HepG2 (cell line): ENCODE measurements around the gene MBD3L5. TPM values are rescaled to one million over a fixed set of nuclear protein-coding genes. Genes with fewer than 3 reads are reported as not detected.

Experiments
- ATAC-seq: fragments of 200-7000 bp; cut with Tn5 transposase; 3 replicates; pipeline ENCODE4 v1.9.1; 2020; ENCODE audit warnings: mild to moderate bottlenecking, moderate library complexity
- BruUV-seq: library from RNA; stranded (reverse); fragments of 400-500 nt; replicated peaks from 2 replicates; lab custom pipeline; 2021; lab: Mats Ljungman, UMichigan
- CTCF ChIA-PET: fragments of 300-600 bp; formaldehyde crosslinking; extraction: SDS; loops from one replicate; lab custom pipeline; 2021; ENCODE audit warnings: low total read pairs, inconsistent platforms, low intra/inter-chr PET ratio; lab: Yijun Ruan, JAX
- POLR2A ChIA-PET: fragments of 350-600 bp; sonication (Branson Sonifier 250); formaldehyde crosslinking; loops from one replicate; lab custom pipeline; 2020; ENCODE audit warnings: antibody characterized with exemption, inconsistent platforms; lab: Yijun Ruan, JAX
- DNase-seq: peaks from one replicate; pipeline ENCODE4 v3.0.0-alpha.2; 2015; ENCODE audit warnings: low spot score
- FAIRE-seq: peaks from 3 replicates; lab custom pipeline; 2011; peaks lifted over from hg19 to GRCh38; lab: Jason Lieb, UNC
- H2AFZ ChIP-seq: one replicate; pipeline ENCODE4 v1.6.1; 2011; ENCODE audit warnings: low read length, inconsistent platforms
- H3K27ac ChIP-seq: fragments of 300-600 bp; 3 replicates; pipeline ENCODE4 v1.8.0; 2011; ENCODE audit warnings: mixed run types, mild to moderate bottlenecking, mixed read lengths, low read length, inconsistent platforms; ENCODE audit not compliant: insufficient read depth; ENCODE audit errors: extremely low read length
- H3K27me3 ChIP-seq, 2 experiments: fragments of 200-600 bp in 1 of 2; 2 replicates in 1 of 2; 3 replicates in 1 of 2; pipeline versions ENCODE4 v1.6.0 to v1.8.0; 2011; ENCODE audit warnings: low read length in 2 of 2, mild to moderate bottlenecking in 2 of 2, moderate library complexity in 2 of 2, inconsistent platforms in 1 of 2; ENCODE audit not compliant: insufficient read depth in 2 of 2, control insufficient read depth in 1 of 2
- H3K36me3 ChIP-seq, 2 experiments: fragments of 200-600 bp in 1 of 2; replicated peaks in 1 of 2; 2 replicates in 1 of 2; 3 replicates in 1 of 2; pipeline versions ENCODE4 v1.5.1 to v1.8.0; 2011; ENCODE audit warnings: low read length in 2 of 2, inconsistent platforms in 1 of 2; ENCODE audit not compliant: insufficient read depth in 2 of 2, control insufficient read depth in 1 of 2
- H3K4me1 ChIP-seq: 2 replicates; pipeline ENCODE4 v1.5.1; 2012; ENCODE audit warnings: low read length, inconsistent platforms; ENCODE audit not compliant: insufficient read depth
- H3K4me2 ChIP-seq: 2 replicates; pipeline ENCODE4 v1.6.0; 2011; ENCODE audit warnings: low read depth, low read length, inconsistent platforms
- H3K4me3 ChIP-seq, 3 experiments: fragments of 200-600 bp in 1 of 3; sonication (generic), shearing (Covaris generic) in 1 of 3; replicated peaks in 1 of 3; 2 replicates each; pipeline ENCODE4 v1.5.1; 2011 to 2016; ENCODE audit warnings: low read length in 3 of 3, inconsistent platforms in 2 of 3, low read depth in 2 of 3, mild to moderate bottlenecking in 2 of 3, control low read depth in 1 of 3, mixed read lengths in 1 of 3; ENCODE audit not compliant: insufficient read depth in 1 of 3
- H3K79me2 ChIP-seq: one replicate; pipeline ENCODE4 v1.6.1; 2011; ENCODE audit warnings: low read length, inconsistent platforms; ENCODE audit not compliant: insufficient read depth
- H3K9ac ChIP-seq: 2 replicates; pipeline ENCODE4 v1.6.0; 2011; ENCODE audit warnings: mild to moderate bottlenecking, low read depth, low read length, inconsistent platforms; ENCODE audit not compliant: insufficient read depth
- H3K9me3 ChIP-seq: 2 replicates; pipeline ENCODE4 v1.5.1; 2012; ENCODE audit warnings: mild to moderate bottlenecking, low read length
- H4K20me1 ChIP-seq: 2 replicates; pipeline ENCODE4 v1.6.0; 2011; ENCODE audit warnings: inconsistent platforms, mild to moderate bottlenecking, low read length, moderate library complexity; ENCODE audit not compliant: insufficient read depth
- ATM ChIP-seq: fragments of 450-650 bp; IDR thresholded peaks from 2 replicates; pipeline ENCODE4 v1.7.1; 2017; ENCODE audit warnings: mild to moderate bottlenecking, borderline replicate concordance
- CCAR2 ChIP-seq: fragments of 200-400 bp; formaldehyde crosslinking; optimal IDR thresholded peaks from 2 replicates; pipeline ENCODE3; 2018; ENCODE audit warnings: low read depth, mild to moderate bottlenecking, low read length, moderate library complexity
- HOXA5 ChIP-seq: sonication (generic); formaldehyde crosslinking; IDR thresholded peaks from 2 replicates; pipeline ENCODE4 v1.4.0; 2020; ENCODE audit warnings: missing genetic modification reagents
- NFIC ChIP-seq: IDR thresholded peaks from 2 replicates; pipeline ENCODE4 v1.6.1; 2012; ENCODE audit warnings: mild to moderate bottlenecking, low read length, inconsistent platforms
- NFRKB ChIP-seq: fragments of 450-650 bp; IDR thresholded peaks from 2 replicates; pipeline ENCODE4 v1.6.1; 2017
- SAFB2 ChIP-seq: sonication (generic); formaldehyde crosslinking; IDR thresholded peaks from 2 replicates; pipeline ENCODE4 v1.5.1; 2020; ENCODE audit warnings: missing genetic modification reagents, low read depth, mild to moderate bottlenecking, borderline replicate concordance
- SIX1 ChIP-seq: sonication (generic); formaldehyde crosslinking; IDR thresholded peaks from 2 replicates; pipeline ENCODE4 v1.4.0; 2020; ENCODE audit warnings: missing genetic modification reagents, borderline replicate concordance
- TBX3 ChIP-seq: fragments of 450-650 bp; IDR thresholded peaks from 2 replicates; pipeline ENCODE4 v1.6.1; 2017; ENCODE audit warnings: antibody characterized with exemption, mild to moderate bottlenecking, inconsistent platforms, borderline replicate concordance
- YEATS4 ChIP-seq: sonication (generic); formaldehyde crosslinking; IDR thresholded peaks from 2 replicates; pipeline ENCODE4 v1.4.0; 2020; ENCODE audit warnings: missing genetic modification reagents, borderline replicate concordance
- ZBTB8A ChIP-seq: sonication (generic); formaldehyde crosslinking; IDR thresholded peaks from 2 replicates; pipeline ENCODE4 v1.4.0; 2020; ENCODE audit warnings: mild to moderate bottlenecking, low read depth, missing genetic modification reagents, borderline replicate concordance
- ZMAT3 ChIP-seq: sonication (generic); formaldehyde crosslinking; conservative IDR thresholded peaks from 2 replicates; pipeline ENCODE4 v1.7.0; 2021; ENCODE audit warnings: missing genetic modification reagents
- ZNF101 ChIP-seq: sonication (generic); formaldehyde crosslinking; IDR thresholded peaks from 2 replicates; pipeline ENCODE4 v1.4.0; 2020; ENCODE audit warnings: mild to moderate bottlenecking, low read depth, missing genetic modification reagents, borderline replicate concordance
- ZNF589 ChIP-seq: sonication (generic); formaldehyde crosslinking; conservative IDR thresholded peaks from 2 replicates; pipeline ENCODE4 v1.8.0; 2022; ENCODE audit warnings: mild to moderate bottlenecking, moderate library complexity, missing genetic modification reagents
- ZNF749 ChIP-seq: sonication (generic); formaldehyde crosslinking; IDR thresholded peaks from 2 replicates; pipeline ENCODE4 v1.8.0; 2022; ENCODE audit warnings: mild to moderate bottlenecking, missing genetic modification reagents, moderate library complexity, borderline replicate concordance
- WGBS: methylation state at CpG from one replicate; pipeline ENCODE4 v1.1.6; 2017; ENCODE audit warnings: low lambda C conversion rate; 5-methylcytosine and 5-hydroxymethylcytosine counted together
- in situ Hi-C: cut with HindIII; loops from 2 replicates; pipeline ENCODE4 v1.10.0; 2017; ENCODE audit warnings: low pct_unique_long_range_greater_than_20kb; ENCODE audit not compliant: extremely low pct_ligation_motif_present
- intact Hi-C: fragments of 100-400 bp; cut with micrococcal nuclease; formaldehyde crosslinking; loops from one replicate; pipeline ENCODE4 v1.10.0; 2022; ENCODE audit not compliant: unreplicated experiment
- polyA plus RNA-seq, 8 experiments: library from polyadenylated mRNA; depleted of rRNA in 3 of 8; stranded (reverse) in 7 of 8; unstranded in 1 of 8; fragments of >200 nt; fragmentation: Illumina TruSeq in 4 of 8; extraction: Trizol in 4 of 8; gene quantifications; 2 replicates each; pipeline versions ENCODE4 v1.2.1 to v1.2.3, GENCODE V29; 2011 to 2016; ENCODE audit warnings: low read depth in 4 of 8, missing spikeins in 1 of 8, mixed read lengths in 1 of 8; ENCODE audit not compliant: insufficient read depth in 1 of 8
- total RNA-seq, 5 experiments: library from RNA; depleted of rRNA; stranded (reverse); fragments of >200 nt; fragmentation: Illumina TruSeq; extraction: Trizol; gene quantifications; 2 replicates each; pipeline ENCODE4 v1.2.3, GENCODE V29; 2016; ENCODE audit warnings: low read depth in 1 of 5
- TF ChIP-seq, protein P1 (sequence below): IDR thresholded peaks from 2 replicates; pipeline ENCODE4 v1.6.1; 2016; ENCODE audit warnings: control low read depth
- TF ChIP-seq, protein P2 (sequence below): sonication (generic); formaldehyde crosslinking; IDR thresholded peaks from 2 replicates; pipeline ENCODE4 v1.9.0; 2021; ENCODE audit warnings: missing genetic modification reagents, mild to moderate bottlenecking, borderline replicate concordance
- TF ChIP-seq, protein P3 (sequence below): sonication (generic); formaldehyde crosslinking; conservative IDR thresholded peaks from 2 replicates; pipeline ENCODE4 v1.4.0; 2020; ENCODE audit warnings: missing genetic modification reagents
- TF ChIP-seq, protein P4 (sequence below): sonication (generic); formaldehyde crosslinking; IDR thresholded peaks from 2 replicates; pipeline ENCODE4 v1.5.0; 2020; ENCODE audit warnings: missing genetic modification reagents, mild to moderate bottlenecking, borderline replicate concordance
- TF ChIP-seq, protein P5 (sequence below): sonication (generic); formaldehyde crosslinking; IDR thresholded peaks from 2 replicates; pipeline ENCODE4 v1.5.1; 2020; ENCODE audit warnings: missing genetic modification reagents, mild to moderate bottlenecking, borderline replicate concordance

MBD3L5 gene
- total and polyA plus RNA-seq, 2 of the 13 experiments (the other 11 are each of a cell fraction or from before 2014, with no cell fraction given) = not detected

DNA sequence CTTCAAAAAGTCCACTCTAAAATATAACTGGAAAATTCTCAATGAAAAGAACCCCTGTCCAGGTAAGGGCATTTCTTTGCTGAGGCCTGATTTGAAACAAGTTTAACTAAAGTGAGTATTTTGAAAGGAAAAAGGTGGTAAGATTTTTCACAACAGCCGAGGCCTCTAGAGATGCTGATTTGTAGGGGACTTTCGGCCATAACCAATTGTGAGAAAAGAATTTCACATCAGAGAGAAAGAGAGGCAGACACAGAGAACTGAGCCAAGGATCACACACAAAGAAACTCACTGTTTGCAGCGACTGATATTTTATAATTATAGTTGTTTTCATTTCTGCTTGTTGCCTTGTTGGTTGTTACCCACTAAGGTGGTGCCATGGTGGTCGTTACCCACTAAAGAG is 33.6 kb upstream of the MBD3L5 start:
- no peak overlapping the region for H3K4me3 ChIP-seq
- ChIA-PET CTCF (no interaction called here), POLR2A (no interaction called here)
- 2% methylated on average over 4 of the region's 4 CpGs for WGBS
- intact Hi-C loops = no loop called here
- H3K27me3 ChIP-seq = no peaks in the 10 kb centered on the region; a peak in 1 of 5 replicates
- ATAC-seq (no peak), DNase-seq (no peak), FAIRE-seq (no peak)
- H3K9ac ChIP-seq = no peak overlapping the region
- no peaks in the 10 kb centered on the region for H3K36me3 ChIP-seq
- in situ Hi-C loops = no loop called here
- H2AFZ ChIP-seq = no peak overlapping the region
- H3K27ac ChIP-seq = no peak overlapping the region
- H3K79me2 ChIP-seq = no peaks in the 10 kb centered on the region
- H3K4me2 ChIP-seq = no peak overlapping the region
- no peaks in the 10 kb centered on the region for H4K20me1 ChIP-seq
- no peaks in the 10 kb centered on the region for H3K4me1 ChIP-seq
- no TSS peak for BruUV-seq
- peaks cover 8% of the 10 kb centered on the region for H3K9me3 ChIP-seq
- TF ChIP-seq, protein P1, sequence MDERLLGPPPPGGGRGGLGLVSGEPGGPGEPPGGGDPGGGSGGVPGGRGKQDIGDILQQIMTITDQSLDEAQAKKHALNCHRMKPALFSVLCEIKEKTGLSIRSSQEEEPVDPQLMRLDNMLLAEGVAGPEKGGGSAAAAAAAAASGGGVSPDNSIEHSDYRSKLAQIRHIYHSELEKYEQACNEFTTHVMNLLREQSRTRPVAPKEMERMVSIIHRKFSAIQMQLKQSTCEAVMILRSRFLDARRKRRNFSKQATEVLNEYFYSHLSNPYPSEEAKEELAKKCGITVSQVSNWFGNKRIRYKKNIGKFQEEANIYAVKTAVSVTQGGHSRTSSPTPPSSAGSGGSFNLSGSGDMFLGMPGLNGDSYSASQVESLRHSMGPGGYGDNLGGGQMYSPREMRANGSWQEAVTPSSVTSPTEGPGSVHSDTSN = no peak
- TF ChIP-seq ATM = no peak
- TF ChIP-seq ZNF589 (CRISPR knock-in tag) = no peak
- TF ChIP-seq, protein P2, sequence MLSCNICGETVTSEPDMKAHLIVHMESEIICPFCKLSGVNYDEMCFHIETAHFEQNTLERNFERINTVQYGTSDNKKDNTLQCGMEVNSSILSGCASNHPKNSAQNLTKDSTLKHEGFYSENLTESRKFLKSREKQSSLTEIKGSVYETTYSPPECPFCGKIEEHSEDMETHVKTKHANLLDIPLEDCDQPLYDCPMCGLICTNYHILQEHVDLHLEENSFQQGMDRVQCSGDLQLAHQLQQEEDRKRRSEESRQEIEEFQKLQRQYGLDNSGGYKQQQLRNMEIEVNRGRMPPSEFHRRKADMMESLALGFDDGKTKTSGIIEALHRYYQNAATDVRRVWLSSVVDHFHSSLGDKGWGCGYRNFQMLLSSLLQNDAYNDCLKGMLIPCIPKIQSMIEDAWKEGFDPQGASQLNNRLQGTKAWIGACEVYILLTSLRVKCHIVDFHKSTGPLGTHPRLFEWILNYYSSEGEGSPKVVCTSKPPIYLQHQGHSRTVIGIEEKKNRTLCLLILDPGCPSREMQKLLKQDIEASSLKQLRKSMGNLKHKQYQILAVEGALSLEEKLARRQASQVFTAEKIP (CRISPR knock-in tag) = no peak
- no peak for TF ChIP-seq HOXA5 (CRISPR knock-in tag)
- TF ChIP-seq YEATS4 (CRISPR knock-in tag) = no peak
- no peak for TF ChIP-seq SIX1
- no peak for TF ChIP-seq TBX3
- TF ChIP-seq ZNF101 (CRISPR knock-in tag) = no peak
- no peak for TF ChIP-seq NFRKB
- no peak for TF ChIP-seq NFIC
- TF ChIP-seq, protein P3, sequence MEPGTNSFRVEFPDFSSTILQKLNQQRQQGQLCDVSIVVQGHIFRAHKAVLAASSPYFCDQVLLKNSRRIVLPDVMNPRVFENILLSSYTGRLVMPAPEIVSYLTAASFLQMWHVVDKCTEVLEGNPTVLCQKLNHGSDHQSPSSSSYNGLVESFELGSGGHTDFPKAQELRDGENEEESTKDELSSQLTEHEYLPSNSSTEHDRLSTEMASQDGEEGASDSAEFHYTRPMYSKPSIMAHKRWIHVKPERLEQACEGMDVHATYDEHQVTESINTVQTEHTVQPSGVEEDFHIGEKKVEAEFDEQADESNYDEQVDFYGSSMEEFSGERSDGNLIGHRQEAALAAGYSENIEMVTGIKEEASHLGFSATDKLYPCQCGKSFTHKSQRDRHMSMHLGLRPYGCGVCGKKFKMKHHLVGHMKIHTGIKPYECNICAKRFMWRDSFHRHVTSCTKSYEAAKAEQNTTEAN = no peak
- TF ChIP-seq ZBTB8A (CRISPR knock-in tag) = no peak
- TF ChIP-seq, protein P4, sequence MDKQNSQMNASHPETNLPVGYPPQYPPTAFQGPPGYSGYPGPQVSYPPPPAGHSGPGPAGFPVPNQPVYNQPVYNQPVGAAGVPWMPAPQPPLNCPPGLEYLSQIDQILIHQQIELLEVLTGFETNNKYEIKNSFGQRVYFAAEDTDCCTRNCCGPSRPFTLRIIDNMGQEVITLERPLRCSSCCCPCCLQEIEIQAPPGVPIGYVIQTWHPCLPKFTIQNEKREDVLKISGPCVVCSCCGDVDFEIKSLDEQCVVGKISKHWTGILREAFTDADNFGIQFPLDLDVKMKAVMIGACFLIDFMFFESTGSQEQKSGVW (CRISPR knock-in tag) = no peak
- no peak for TF ChIP-seq CCAR2
- TF ChIP-seq ZMAT3 (CRISPR knock-in tag) = no peak
- no peak for TF ChIP-seq ZNF749 (CRISPR knock-in tag)
- TF ChIP-seq, protein P5, sequence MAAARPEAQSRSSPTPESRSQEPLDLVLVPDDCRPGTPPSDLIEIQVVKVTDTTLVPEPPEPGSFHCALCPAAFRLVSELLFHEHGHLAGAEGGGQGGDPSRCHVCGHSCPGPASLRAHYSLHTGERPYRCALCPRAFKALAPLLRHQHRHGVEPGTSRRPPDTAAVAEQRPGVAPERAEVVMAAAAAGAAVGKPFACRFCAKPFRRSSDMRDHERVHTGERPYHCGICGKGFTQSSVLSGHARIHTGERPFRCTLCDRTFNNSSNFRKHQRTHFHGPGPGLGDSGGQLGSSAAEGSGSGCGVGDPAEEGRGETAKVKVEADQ (CRISPR knock-in tag) = no peak
- no peak for TF ChIP-seq SAFB2 (CRISPR knock-in tag)
